Dermis blood vessel endothelial cell (primary cell): ENCODE measurements around the gene OPN4. TPM values are rescaled to one million over a fixed set of nuclear protein-coding genes. Genes with fewer than 3 reads are reported as not detected.

Experiments
- DNase-seq: peaks from one replicate; pipeline ENCODE4 v3.0.0; 2010
- total RNA-seq: library from RNA; depleted of rRNA; stranded (reverse); fragments of >200 nt; gene quantifications from 2 replicates; pipeline ENCODE4 v1.2.3, GENCODE V29; 2014

Gene OPN4
- total RNA-seq, 1 donor from 2014 or later = not detected

DNA sequence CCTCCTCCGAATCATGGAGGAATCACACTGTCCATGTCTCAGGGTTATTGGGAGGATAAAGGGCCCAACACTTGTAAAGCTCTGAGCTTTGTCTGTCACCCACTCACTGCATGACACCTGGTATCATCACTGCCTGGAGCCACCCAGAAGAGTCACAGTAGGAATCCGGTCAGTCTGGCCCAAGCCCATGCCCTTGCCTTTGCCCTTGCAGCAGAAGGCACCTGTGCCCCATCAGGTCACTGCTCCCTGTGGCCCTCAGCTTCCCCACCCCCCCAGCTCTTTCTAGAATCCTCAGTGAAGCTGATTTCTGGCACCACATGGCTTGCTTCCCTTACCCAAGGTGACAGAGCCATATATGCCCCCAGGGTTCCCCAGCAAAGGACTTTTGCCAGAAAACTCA lies 28.3 kb downstream of the OPN4 start:
- no peak for DNase-seq

DNA sequence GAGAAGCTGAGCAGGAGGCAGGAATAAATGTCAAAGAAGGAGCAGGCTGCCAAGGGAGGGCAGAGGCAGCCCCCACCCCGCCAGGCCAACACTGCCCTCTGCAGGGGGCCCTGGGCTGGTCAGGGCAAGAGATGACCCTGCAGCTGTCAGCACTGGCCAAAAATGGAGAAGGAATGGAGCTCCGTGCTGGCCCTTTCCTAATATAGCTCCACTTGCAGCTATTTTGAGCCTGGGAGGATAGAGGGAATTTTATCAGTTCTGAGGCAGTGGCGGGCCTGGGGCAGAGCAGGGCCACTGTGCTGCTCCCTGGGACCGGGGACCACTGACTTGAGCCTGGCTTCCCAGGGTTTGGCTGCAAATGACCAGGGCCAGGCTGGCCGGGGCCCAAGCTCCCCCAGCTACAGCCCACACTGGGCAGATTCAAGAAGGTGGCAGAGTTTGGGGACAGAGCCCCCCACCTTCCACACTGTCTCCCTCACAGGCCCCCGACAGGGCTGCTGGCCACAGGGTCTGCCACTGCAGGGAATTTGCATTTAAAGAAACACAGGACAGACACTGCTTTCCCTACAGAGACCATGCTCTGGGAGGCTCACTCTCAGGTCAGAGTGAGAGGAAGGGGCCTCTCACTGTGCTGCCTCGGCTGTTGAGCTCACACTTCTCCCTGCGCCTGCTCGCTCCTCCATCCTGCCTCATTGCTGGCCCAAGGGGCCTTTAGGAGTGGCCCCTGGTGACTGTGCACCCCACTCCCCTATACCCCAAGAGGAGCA lies 30.2 kb downstream of the OPN4 start:
- DNase-seq = no peak

DNA sequence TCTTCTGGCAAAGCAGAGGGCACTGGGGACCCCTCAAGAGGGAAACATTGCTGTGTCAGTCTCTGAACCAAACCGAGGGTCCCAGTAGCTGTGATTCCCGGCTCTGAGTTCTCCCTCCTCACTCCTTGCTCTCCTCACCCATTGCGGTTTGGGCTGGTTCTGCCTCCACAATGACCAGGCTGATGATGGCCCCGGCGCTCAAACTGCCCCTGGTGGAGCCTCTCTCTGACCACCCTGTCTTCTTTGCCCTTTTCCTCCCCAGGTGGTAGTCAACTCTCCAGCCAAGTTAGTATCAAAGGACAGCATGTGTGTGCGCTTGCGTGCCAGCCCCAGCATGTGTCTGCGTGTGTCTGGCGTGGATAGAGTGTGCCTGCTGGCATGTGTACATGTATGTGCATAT lies 31.1 kb downstream of the OPN4 start:
- DNase-seq = no peak

DNA sequence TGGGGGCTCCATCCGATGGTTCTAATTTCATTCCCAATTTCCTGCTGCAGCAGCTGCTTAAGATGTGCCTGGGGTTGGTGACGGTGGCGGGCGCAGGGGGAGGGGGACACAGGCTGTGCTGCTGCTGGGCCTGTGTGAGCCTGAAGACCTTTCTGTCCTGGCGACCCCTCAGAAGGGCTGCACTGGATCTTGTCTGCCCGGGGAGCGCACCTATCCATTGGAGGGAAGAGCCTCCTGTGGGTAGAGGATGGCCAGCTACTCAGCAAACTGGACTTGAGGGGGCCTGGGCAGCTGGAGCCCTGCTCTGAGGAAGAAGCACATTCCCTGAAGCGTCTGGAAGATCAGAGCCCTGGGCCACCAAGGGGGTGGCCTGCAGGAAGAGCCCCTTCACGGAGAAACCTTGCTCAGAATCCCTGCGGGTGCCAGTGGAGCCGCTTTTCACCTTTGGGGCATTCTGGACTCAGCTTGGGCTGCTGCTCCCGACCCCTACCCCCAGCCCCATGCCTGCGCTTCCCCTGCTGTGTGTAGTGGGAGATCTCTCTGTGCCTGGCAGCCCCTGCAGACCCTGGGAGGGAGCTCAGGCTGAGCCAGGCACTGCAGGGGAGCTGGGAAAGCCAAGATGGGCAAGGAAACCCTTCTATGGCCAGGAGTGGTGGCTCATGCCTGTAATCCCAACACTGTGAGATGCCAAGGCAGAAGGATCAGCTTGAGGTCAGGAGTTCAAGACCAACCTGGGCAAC lies 31.7 kb downstream of the OPN4 start:
- no peak for DNase-seq

DNA sequence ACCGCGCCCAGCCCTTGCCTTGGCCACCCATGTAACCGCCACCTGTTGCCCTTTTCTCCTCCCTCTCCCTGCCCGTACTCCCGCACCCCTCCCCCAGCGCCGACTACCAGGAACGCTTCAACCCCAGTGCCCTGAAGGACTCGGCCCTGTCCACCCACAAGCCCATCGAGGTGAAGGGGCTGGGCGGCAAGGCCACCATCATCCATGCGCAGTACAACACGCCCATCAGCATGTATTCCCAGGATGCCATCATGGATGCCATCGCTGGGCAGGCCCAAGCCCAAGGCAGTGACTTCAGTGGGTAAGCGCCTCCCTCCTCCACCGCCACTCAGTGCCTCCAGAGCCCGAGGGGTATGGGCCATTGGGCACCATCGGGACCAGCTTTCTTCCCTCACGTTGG lies 32.6 kb downstream of the OPN4 start:
- DNase-seq = no peak

DNA sequence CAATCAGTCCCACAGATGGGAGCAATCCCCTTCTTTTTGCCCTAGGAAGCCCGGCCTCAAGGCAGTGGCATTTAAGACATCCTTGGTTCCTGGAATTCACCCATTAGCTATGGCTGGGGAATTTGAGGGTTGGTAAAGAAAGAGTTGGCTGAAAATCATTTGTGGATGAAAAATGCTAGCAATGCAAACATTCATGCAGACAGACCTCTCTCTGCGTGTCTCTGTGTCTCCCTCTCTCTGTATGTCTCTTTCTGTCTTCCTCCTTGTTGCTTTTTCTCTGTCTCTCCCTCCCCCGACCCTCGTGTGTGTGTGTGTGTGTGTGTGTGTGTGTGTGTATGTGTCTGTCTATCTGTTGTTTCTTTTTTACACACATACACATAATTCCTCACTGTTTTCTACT lies 33.4 kb downstream of the OPN4 start:
- no peak for DNase-seq

DNA sequence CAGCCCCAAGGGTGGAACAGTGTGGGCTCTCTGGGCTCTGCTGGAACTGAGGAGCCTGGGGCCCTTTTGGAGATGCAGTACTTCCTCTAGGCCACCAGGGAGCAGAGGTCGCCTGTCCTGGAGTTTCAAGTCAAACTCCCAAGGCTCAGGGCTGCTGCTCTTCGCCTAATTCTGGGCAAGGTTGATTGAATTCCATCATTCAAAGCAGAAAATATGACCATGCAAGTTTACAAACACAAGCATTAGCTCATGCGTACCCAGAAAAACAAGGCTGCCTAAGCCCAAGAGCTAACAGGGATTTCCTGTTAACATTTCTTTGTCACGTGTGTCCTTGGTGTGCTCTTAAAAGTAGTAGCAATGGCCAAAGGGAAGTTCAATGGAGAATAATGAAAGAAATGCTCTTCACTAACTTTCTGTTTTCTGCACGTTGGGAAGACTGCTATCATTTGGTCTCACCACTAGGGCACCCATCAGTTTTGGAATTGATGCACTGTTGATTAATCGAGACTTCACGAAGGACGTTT lies 34.1 kb downstream of the OPN4 start:
- peak; percentile 72 for DNase-seq

DNA sequence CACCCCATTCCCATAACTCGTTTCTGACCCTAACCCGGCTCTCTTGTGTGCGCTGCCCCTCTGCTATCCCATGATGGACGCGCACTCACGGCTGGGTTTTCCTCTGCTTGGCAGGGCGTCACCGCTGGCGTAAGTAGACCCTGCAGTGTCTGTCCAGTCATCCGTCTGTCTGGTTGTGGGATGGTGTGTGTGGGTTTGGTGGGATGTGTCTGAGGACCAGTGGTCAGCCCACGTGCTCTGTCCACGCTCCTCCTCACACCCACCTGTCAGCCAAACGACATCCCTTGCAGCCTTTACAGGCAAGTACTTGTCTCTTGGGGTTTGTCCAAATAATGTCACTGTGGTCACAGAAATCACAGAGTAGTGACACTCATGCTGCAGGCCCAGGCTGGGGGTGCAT lies 34.8 kb downstream of the OPN4 start:
- no peak for DNase-seq

DNA sequence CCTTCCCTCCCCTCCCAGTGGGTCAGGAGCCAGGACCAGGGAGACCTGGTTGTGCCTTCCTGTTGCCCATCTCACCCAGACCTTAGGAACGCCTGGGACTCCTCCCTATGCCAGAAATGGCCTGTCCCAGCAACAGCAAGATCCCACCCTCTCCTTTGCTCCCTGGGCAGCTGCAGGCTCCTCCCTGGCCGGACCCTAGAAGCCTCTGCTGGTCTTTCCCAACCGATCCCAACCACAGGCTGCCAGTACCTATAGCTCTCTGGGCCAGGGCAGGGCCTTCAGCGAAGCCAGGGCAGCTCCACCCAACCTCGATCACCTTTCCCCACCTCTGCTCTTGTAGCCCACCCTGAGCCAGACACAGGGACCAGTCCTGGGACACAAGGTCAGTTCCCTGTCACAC lies 35.9 kb downstream of the OPN4 start:
- no peak for DNase-seq

DNA sequence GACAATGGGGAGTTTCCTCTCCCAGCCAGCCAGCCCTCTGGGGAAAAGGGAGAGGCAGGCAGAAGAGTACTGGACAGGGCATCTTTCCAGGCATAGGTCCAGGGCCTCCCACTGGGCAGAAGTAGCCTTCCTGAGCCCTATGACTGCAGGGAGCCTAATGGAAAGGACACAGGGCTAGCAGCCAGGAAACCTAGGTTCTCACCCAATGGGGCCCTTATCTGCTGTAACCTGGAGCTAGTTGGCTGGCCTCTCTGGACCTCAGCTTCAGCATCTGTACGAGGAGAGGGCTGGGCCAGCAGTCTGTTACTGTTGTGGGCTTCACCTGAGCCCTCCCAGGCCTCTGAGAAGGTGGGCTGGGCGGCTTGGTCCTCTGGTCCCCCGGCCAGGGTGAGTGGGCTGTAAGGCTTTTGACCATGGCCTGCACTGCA lies 36.3 kb downstream of the OPN4 start:
- DNase-seq = no peak

DNA sequence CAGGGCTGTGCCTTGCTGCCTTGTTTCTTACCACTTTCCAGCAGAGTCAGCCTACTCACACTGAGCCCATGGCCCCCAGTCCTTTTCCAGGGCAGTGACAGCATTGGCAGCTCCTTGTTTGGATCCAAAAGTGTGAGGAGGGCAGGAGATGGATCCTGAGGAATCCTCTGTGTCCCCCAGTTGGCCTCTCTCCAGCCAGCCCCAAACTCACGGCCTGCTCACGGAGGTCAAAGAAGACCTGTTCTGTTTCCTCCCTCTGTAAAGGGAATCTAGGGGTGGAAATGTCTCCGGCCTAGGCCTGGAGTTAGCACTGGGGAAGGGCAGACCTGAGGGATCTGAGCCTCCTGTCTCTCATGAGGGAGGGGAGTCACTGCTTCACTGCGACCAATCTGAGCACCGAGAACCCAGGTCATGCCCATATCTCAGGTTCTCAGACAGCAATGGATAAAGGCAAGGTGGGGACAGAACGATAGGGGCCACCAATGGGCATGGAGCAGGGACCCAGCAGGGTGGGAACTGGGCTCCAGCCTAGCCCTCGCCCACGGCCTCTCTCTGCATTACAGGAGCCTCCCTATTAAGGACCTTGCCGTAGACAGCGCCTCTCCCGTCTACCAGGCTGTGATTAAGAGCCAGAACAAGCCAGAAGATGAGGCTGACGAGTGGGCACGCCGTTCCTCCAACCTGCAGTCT lies 37.1 kb downstream of the OPN4 start:
- no peak for DNase-seq

DNA sequence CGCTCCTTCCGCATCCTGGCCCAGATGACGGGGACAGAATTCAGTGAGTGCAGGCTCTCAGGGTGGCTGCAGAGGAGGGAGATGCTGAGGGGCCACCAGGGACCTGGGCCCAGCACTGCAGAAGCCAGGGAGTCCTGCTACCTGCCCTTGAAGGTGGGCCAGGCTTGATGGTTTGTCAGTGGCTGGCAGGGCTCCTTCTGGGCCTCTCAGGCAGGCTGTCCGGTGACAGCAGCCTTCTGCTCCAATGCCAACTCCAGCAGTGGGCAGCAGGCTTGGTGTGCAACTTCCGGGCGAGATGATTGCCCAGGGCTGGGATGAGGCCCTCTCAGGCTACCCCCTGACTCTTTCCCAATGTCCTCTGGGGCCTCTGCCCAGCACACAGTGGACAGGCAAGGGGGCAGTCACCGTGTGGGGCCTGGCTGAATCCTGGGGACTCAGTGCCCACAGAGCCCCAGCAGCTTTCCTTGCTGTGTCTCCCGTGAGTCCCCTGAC lies 37.7 kb downstream of the OPN4 start:
- DNase-seq = no peak

DNA sequence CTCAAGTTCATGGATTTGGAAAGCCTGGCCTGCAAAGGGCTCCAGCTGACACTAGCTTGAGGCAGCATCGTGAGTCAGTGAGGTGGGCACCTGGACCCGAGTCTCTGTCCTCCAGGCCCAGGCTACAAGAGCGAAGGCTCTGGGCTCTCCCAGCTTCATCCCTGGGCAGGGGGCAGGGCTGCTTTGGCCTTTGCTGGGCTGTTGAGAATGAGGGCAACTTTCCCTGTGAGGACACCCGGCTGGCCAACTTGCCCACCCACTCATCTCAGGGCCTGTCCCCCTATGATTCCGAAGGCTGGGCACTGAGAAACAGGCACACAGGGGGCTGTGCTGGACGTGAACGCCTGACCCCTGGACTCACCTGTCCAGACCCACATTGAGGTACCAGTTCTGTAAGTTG lies 38.3 kb downstream of the OPN4 start:
- no peak for DNase-seq

DNA sequence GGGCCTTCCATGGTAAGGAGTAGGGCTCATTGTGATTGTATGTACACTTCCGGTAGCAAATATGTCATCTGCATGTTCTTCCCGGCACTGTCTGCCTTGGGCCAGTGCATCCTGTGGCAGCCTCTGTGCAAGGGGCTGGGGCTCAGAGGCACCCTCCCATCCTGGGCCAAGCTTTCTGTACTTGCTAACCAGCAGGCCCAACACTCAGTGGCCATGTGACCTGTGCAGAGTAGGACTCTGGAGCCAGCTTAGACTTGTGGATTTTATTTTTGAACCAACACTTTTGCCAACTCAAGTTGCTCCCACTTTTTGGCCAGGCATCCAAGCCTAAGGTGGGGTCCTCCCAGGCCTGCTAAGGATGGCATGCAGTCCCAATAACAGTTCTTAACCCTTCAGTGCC lies 38.9 kb downstream of the OPN4 start:
- DNase-seq = no peak

DNA sequence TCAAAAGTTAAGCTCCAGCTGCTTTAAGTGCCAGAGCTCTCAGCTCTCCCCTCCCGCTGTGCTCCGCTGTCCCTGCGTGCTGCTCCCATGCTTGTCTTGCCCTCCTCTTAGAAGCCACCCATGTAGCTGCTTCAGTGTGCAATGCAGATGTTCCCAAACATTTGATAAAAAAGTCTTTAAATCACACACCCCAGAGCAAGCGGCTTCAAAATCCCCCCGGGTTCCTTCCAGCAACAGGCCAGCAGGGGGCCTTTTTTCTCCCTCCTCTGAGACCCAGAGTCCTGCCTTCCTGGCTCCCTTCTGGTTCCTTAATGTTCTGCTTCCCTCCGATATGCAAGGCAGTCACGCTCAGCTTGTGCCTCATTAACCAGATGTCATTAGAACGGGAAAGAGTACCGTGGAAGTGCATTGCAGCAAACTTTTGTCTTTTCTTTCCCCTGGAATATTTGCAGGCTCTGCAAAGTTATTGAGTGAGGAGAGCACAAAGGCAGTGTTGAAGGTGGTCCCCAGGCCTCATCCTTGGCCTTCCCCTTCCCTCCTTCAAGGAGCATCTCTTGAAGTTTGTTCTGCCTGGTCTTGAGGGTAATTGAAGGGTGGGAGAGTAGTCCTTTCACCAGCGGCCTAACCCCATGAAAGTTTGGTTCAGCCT lies 39.5 kb downstream of the OPN4 start:
- DNase-seq = peak; percentile 61

DNA sequence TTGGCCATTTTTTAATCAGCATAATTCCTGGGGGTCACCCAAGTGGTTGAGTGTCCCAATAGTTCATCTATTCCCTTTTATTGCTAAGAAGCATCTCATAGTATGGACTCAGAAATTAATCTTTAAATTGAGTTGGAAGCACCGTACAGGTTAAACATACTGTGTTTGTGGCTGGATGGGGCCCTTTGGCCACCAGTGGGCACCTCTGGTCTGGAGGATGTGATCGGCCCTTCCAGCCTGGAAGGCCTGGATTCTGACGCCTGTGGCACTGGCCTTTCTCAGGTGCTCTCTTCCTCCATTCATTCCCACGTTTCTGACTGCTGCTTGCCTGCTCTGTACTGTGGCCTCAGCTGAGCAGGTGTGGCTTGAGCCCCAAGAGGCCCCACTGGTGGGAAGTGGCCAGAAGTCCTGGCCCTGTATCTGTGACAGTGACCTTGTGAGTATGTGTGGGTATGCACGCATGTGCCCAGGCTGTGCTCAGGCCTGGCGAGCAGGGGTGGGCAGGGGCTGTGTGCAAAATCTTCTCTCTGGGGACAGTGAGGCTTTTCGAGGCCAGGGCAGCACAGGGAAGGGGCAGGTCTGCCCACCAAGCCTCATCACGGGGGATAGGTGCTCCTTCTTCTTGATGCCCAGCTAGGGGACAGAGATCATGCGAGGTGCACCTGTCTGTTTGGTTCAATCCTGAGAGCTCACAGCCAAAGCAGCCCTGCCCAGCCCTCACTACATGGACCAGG lies 44.0 kb downstream of the OPN4 start:
- DNase-seq = no peak

DNA sequence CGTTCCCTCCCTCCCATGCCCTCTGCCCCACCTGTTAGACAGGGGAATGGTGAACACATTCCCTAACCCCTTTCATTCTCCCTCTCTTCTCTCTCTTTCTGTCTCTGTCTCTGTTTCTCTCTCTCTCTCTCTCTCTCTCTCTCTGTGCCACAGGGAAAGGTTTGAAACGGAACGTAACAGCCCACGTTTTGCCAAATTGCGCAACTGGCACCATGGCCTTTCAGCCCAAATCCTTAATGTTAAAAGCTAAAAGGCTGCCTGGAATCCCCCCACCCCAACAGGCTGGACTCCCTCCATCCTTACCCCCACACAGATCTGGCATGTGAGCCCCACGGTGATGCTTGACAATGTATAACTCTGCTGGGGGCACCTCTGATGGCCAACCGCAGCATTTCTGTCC lies 44.8 kb downstream of the OPN4 start:
- DNase-seq = no peak

DNA sequence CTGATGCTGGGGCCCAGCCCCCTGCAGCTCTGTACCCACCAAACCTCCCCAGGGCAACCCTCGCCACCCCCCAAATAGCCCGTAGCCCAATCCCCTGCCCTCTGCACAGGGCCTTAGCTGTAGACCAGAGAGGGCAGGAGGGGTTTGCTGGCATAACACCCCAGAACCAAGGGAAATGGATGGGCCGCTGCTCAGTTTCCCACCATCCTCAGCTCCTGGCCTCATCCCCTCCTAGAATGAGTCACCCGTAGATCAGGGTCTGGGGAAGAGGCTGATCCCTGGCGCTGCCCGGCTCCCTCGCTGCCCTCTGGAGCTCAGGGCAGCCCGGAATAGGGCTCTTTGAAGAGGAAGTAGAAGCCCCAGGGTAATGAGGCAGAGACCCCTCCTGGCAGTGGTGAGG lies 45.2 kb downstream of the OPN4 start:
- no peak for DNase-seq

DNA sequence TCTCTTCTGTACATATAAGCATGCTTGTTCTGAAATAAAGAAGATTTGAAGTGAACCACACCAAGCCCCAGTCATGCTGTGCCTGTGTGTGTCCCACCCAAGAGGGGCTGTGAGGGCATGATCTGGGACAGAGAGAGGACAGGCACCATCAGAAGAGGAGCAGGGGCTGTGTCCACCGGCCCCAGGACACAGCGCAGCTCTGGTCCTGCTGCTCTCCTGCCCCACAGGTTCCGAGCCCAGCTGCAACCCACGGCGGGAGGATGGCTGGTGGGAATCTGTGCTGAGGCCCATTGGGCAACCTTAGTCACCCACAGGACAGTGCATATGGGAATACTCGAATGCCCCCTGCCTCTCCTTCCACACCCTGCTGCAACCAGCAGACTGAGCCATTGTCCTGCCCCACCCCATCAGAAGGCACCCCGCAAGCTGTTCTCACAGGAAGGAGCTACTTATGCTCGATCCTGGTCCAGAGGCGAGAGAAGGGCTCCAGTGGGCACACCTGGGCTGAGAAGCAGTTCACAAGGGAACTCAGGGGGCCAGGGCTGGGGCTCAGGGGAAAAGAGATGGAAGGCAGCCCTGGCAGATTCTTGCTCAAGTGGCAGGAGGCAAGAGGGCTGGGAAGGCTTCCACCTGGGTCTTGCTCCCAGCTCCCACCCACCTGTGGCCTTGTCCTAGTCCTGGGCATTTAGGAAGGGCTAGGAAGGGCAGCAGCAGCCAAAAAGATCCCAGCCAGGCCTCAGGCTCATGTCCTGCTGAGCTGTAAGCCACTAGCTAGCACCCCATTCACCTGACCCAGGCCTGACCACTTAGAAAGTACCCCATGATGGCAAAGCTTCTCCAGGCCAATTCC lies 45.9 kb downstream of the OPN4 start:
- no peak for DNase-seq

DNA sequence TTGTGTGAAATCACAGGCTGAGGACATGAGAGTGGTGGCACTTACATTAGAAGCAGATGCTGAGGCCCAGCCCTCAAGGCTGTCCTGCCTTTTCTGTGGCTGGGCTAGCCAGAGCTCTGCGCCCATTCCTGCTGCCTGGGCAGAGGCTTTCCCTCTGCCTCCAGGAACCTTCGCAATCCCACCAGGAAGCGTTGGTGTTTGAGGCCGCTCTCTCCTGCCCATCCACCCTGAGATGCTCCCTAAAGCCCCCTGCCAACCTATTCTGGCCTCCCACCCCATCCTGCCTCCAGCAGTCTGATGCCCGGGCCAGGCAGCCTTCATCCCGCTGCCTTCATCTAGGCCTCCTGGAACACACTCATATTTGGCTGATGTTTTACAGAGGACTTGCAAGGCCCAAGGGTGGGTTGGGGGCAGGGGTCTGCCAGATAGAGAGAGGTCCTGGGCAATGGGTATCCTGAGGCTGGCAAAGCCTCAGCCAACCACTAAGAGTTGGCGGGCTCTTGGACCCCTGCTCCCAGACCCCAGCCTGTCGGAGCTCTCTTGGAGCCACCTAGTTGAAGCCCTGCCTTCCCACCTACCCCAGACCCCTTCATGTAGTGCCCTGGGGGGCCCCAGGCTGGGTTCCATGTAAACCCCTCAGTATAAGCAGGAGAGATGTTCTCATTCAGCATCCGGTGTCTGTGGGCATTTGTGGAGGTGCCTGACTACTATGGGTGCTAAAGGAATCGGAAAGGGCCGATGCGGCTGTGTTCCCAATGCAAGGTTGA lies 46.7 kb downstream of the OPN4 start:
- DNase-seq = no peak
